ENCODE data around the gene MYRFL.

DNA sequence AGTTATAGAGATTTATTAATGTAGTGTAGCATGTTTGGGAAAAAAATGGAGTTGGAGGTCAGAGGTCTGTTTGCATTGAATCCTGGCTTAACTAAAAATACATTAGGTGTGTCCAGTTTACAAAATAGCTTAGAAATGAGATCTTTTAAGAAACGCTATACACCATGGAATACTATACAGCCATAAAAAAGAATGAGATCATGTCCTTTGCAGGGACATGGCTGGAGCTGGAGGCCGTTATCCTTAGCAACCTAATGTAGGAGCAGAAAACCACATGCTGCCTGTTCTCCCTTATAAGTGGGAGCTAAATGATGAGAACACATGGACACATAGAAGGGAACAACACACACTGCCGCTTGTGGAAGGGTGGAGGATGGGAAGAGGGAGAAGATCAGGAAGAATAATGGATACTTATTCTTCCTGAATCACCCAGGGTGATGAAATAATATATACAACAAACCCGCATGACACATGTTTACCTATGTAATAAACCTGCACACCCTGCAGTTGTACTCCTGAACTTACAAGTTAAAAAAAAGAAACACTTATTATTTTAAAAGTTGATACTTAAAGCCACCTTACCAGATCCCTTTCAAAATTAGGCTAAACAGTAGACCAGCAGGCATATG, 14.0 kb upstream of the MYRFL start:
- TF ChIP-seq, protein P1, sequence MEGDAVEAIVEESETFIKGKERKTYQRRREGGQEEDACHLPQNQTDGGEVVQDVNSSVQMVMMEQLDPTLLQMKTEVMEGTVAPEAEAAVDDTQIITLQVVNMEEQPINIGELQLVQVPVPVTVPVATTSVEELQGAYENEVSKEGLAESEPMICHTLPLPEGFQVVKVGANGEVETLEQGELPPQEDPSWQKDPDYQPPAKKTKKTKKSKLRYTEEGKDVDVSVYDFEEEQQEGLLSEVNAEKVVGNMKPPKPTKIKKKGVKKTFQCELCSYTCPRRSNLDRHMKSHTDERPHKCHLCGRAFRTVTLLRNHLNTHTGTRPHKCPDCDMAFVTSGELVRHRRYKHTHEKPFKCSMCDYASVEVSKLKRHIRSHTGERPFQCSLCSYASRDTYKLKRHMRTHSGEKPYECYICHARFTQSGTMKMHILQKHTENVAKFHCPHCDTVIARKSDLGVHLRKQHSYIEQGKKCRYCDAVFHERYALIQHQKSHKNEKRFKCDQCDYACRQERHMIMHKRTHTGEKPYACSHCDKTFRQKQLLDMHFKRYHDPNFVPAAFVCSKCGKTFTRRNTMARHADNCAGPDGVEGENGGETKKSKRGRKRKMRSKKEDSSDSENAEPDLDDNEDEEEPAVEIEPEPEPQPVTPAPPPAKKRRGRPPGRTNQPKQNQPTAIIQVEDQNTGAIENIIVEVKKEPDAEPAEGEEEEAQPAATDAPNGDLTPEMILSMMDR (IDR thresholded peaks at IDR 0.05 in 4 of 5, conservative IDR thresholded peaks at IDR 0.05 in 1 of 5), result no peak
- no peak for TF ChIP-seq POLR2A (IDR thresholded peaks at IDR 0.05)
